Tibial nerve (tissue), 4 donors: ENCODE data around the gene UPB1. TPM values are rescaled to one million over a fixed set of nuclear protein-coding genes. Genes with fewer than 3 reads are reported as not detected.

Source experiments
- DNase-seq, 2 donors: peaks; one replicate each; pipeline ENCODE4 v3.0.0-alpha.2; 2019; ENCODE audit warnings: low spot score in 2 of 2
- H3K27ac ChIP-seq, 4 donors: fragments of 200-600 bp; sonication (generic) in 3 of 4; one replicate each; pipeline ENCODE4 v1.5.1; 2017 to 2019; ENCODE audit warnings: mild to moderate bottlenecking in 1 of 4
- H3K27me3 ChIP-seq, 2 donors: fragments of 200-600 bp; sonication (generic) in 1 of 2; one replicate each; pipeline versions ENCODE4 v1.5.1 to v1.6.0; 2017 to 2019
- H3K36me3 ChIP-seq, 3 donors: fragments of 200-600 bp; sonication (generic); one replicate each; pipeline ENCODE4 v1.5.1; 2018 to 2019
- H3K4me1 ChIP-seq, 4 donors: fragments of 200-600 bp; sonication (generic) in 3 of 4; one replicate each; pipeline ENCODE4 v1.5.1; 2017 to 2019
- H3K4me3 ChIP-seq, 4 donors: fragments of 200-600 bp; sonication (generic) in 3 of 4; one replicate each; pipeline ENCODE4 v1.5.1; 2017 to 2019; ENCODE audit warnings: mild to moderate bottlenecking in 1 of 4, moderate library complexity in 1 of 4
- H3K9me3 ChIP-seq, 4 donors: fragments of 200-600 bp; sonication (generic) in 3 of 4; one replicate each; pipeline ENCODE4 v1.5.1; 2017 to 2019
- EP300 ChIP-seq, 2 donors: sonication (generic); formaldehyde crosslinking; IDR thresholded peaks; one replicate each; pipeline ENCODE4 v1.6.1; 2017; ENCODE audit warnings: antibody characterized with exemption in 2 of 2, mild to moderate bottlenecking in 1 of 2
- POLR2A ChIP-seq, 2 donors: fragments of 450-650 bp; IDR thresholded peaks; one replicate each; pipeline ENCODE4 v1.6.1; 2017; ENCODE audit warnings: antibody characterized with exemption in 2 of 2, mild to moderate bottlenecking in 2 of 2, moderate library complexity in 2 of 2
- WGBS, 2 donors: methylation state at CpG; one replicate each; pipeline ENCODE4 v1.1.5; 2018; 5-methylcytosine and 5-hydroxymethylcytosine counted together
- total RNA-seq, 4 donors: library from RNA; depleted of rRNA; stranded (reverse); fragments of >200 nt; gene quantifications; one replicate each; pipeline ENCODE4 v1.1.0, GENCODE V29; 2016
- TF ChIP-seq, protein P1 (sequence below), 5 experiments: fragments of 200-600 bp in 3 of 5; fragments of 450-650 bp in 2 of 5; sonication (generic) in 3 of 5; IDR thresholded peaks; one replicate each; pipeline ENCODE4 v1.5.1; 2016 to 2019; ENCODE audit warnings: antibody characterized with exemption in 5 of 5, mild to moderate bottlenecking in 3 of 5, moderate library complexity in 2 of 5

The UPB1 gene
- total RNA-seq, 4 donors from 2014 or later = 0.44 to 0.98 (median 0.63) TPM; not detected in 1

DNA sequence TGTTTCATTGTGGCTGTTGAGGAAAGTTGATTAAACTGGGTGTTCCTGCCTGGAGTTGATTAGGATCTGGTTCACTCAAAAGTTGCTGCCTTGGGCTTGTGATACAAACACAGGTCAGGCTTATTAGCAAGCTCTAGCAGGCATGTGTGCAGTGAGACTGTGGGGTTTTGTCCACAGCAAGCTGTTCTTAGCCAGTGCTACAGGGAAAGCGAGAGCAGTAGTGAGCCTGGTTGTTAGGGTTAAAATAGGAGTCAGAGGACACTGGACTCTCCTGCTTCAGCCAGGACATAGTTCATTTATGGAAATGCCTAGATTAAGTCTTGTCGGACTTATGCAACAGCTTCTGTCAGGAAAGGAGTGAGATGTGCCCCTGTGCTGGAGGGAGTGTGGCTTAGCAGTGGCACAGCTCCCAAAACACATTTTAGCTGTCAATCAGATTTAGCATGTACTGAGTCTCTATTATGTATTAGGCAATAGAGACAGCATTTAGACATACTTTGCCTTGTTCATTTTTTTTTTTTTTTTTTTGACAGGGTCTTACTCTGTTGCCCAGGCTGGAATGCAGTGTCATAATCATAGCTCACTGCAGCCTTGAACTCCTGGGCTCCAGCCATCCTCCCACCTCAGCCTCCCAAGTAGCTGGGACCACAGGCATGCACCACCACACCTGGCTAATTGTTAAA, 69.4 kb downstream of the UPB1 start:
- TF ChIP-seq EP300 (IDR thresholded peaks at IDR 0.05) = no peak
- no peak for TF ChIP-seq POLR2A (IDR thresholded peaks at IDR 0.05)
- TF ChIP-seq, protein P1, sequence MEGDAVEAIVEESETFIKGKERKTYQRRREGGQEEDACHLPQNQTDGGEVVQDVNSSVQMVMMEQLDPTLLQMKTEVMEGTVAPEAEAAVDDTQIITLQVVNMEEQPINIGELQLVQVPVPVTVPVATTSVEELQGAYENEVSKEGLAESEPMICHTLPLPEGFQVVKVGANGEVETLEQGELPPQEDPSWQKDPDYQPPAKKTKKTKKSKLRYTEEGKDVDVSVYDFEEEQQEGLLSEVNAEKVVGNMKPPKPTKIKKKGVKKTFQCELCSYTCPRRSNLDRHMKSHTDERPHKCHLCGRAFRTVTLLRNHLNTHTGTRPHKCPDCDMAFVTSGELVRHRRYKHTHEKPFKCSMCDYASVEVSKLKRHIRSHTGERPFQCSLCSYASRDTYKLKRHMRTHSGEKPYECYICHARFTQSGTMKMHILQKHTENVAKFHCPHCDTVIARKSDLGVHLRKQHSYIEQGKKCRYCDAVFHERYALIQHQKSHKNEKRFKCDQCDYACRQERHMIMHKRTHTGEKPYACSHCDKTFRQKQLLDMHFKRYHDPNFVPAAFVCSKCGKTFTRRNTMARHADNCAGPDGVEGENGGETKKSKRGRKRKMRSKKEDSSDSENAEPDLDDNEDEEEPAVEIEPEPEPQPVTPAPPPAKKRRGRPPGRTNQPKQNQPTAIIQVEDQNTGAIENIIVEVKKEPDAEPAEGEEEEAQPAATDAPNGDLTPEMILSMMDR (IDR thresholded peaks at IDR 0.05) = no peak
- no peaks in the 10 kb centered on the region for H3K9me3 ChIP-seq
- H3K27me3 ChIP-seq = no peaks in the 10 kb centered on the region
- no peak for DNase-seq
- H3K4me3 ChIP-seq = no peak overlapping the region
- peak overlapping the region in 1 of 4 donors; percentile 17 for H3K27ac ChIP-seq
- peaks cover 13 to 46% (median 18%) of the 10 kb centered on the region in 3 donors for H3K36me3 ChIP-seq
- 43 to 57% methylated on average over 2 of the region's 2 CpGs for WGBS, 2 donors
- peaks cover 3 to 63% (median 14%) of the 10 kb centered on the region in 4 donors for H3K4me1 ChIP-seq

DNA sequence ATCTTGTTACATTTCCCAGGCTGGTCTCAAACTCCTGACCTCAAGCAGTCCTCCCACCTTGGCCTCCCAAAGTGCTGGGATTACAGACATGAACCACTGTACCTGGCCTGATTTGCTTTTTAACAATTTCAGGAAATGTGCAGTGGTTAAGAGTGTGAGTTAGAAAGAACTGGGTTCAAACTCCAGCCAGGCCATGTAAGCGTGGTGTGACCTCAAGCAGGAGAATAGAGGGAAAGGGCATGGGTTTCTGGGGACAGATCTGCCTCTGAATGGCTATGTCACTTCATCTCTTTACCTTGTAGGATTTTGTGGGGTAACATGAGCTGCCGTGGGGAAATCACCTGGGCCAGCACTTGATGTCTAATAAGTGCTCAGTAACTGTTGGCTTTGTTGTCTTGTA, 69.9 kb downstream of the UPB1 start:
- Histone ChIP-seq H3K4me1 (peaks cover 3 to 65% (median 14%) of the 10 kb centered on the region in 4 donors), H3K27me3 (no peaks in the 10 kb centered on the region), H3K27ac (peak overlapping the region in 1 of 4 donors; percentile 57), H3K36me3 (peaks cover 13 to 48% (median 18%) of the 10 kb centered on the region in 3 donors), H3K4me3 (no peak overlapping the region), H3K9me3 (no peaks in the 10 kb centered on the region)
- DNase-seq = no peak
- WGBS, 2 donors = 87 to 88% methylated on average over 2 of the region's 2 CpGs
- no peak for TF ChIP-seq POLR2A (IDR thresholded peaks at IDR 0.05)
- no peak for TF ChIP-seq EP300 (IDR thresholded peaks at IDR 0.05)
- TF ChIP-seq, protein P1 (IDR thresholded peaks at IDR 0.05) = no peak

DNA sequence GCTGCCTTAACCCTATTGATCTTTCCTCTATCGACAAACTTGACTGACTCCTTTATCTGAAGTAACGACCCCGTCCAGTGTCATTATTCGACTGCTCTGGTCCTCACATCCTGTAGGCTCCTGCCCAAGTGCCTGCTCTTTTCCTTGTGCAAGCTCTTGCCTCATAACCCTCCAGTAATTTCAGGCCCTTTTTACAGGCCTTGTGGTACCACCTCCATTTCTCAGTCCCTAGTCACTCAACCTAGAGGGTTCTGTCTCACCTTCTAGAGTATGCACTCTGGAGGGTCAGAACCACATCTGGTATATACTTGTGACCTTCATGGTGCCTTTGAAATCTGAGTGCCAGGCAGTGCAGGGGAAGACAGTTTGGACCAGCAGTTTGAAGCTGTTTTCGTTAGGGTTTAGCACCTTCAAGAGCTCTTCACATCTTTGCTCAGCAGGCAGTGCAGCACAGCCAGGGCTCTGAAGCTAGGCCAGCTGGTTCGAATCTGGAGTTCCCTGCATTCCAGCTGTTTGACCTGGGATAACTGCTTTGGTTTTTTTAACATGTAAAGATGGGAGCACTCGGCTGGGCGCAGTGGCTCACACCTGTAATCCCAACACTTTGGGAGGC, 71.9 kb downstream of the UPB1 start:
- TF ChIP-seq POLR2A (IDR thresholded peaks at IDR 0.05) (no peak), EP300 (IDR thresholded peaks at IDR 0.05) (no peak)
- TF ChIP-seq, protein P1 (IDR thresholded peaks at IDR 0.05) = no peak
- WGBS, 2 donors = 48% methylated on average over 7 to 8 of the region's 8 CpGs
- no peak for DNase-seq

DNA sequence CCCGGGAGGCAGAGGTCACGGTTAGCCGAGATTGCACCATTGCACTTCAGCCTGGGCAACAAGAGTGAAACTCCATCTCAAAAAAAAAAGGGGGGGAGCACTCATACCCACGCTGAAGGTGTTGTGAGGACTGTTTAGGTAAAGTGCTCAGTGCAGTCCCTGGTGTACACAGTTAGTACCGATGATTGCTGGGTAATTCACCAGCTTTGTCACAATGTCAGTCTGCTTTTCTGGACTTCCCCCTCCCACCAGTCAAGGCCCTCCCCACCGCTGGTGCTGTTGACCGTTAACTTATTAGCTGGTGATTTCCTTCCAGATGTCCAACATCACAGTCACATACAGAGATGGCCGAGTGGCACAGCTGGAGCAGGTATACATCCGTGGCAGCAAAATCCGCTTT, 72.5 kb downstream of the UPB1 start:
- TF ChIP-seq EP300 (IDR thresholded peaks at IDR 0.05) = no peak
- TF ChIP-seq POLR2A (IDR thresholded peaks at IDR 0.05) = no peak
- TF ChIP-seq, protein P1 (IDR thresholded peaks at IDR 0.05) = no peak
- Histone ChIP-seq H3K4me1 (peaks cover 3 to 69% (median 14%) of the 10 kb centered on the region in 4 donors), H3K27me3 (no peaks in the 10 kb centered on the region), H3K27ac (no peak overlapping the region), H3K36me3 (peaks cover 8 to 51% (median 27%) of the 10 kb centered on the region in 3 donors), H3K9me3 (no peaks in the 10 kb centered on the region), H3K4me3 (no peak overlapping the region)
- WGBS, 2 donors = 84 to 85% methylated on average over 10 of the region's 10 CpGs
- DNase-seq = no peak

More for the DNA sequence above, 71.9 kb downstream of the UPB1 start:
- Histone ChIP-seq H3K36me3 (peaks cover 8 to 51% (median 20%) of the 10 kb centered on the region in 3 donors), H3K9me3 (no peaks in the 10 kb centered on the region), H3K27ac (peak overlapping the region in 2 of 4 donors; percentile 18 to 19), H3K4me3 (no peak overlapping the region), H3K27me3 (no peaks in the 10 kb centered on the region), H3K4me1 (peaks cover 3 to 69% (median 14%) of the 10 kb centered on the region in 4 donors)

DNA sequence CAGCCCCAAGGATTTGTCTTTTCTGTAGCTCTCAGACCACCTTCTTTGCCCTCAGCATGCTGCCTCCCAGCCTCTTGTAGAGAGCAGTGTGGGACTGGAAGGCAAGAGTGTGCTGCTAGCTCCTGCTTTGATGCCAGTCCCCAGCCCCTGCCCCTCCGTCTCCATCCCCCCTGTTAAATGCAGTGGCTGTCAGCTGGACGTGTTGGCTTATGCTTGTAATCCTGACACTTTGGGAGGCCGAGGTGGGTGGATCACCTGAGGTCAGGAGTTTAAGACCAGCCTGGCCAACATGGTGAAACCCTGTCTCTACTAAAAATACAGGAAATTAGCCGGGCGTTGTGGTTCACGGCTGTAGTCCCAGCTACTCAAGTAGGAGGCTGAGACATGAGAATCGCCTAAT, 76.1 kb downstream of the UPB1 start:
- Histone ChIP-seq H3K9me3 (no peaks in the 10 kb centered on the region), H3K4me1 (peaks cover 0 to 40% (median 3%) of the 10 kb centered on the region in 4 donors), H3K4me3 (no peak overlapping the region), H3K27me3 (no peaks in the 10 kb centered on the region), H3K36me3 (peaks cover 8 to 85% (median 30%) of the 10 kb centered on the region in 3 donors), H3K27ac (peak overlapping the region in 2 of 4 donors; percentile 25 to 51)
- TF ChIP-seq EP300 (IDR thresholded peaks at IDR 0.05) (no peak), POLR2A (IDR thresholded peaks at IDR 0.05) (no peak)
- TF ChIP-seq, protein P1 (IDR thresholded peaks at IDR 0.05) = no peak
- DNase-seq = no peak
- 70 to 84% methylated on average over 7 of the region's 7 CpGs for WGBS, 2 donors
